GM19351 (cell line): ENCODE data around the gene CCL3.
"Not testable (repeated sequence)": the region's sequence is repeated elsewhere in the genome, so short reads cannot be mapped to it uniquely, and the experiment has no call there.

Source experiments
- ATAC-seq: cut with Tn5 transposase; IDR thresholded peaks from one replicate; pipeline ENCODE4 v1.9.1; 2021; ENCODE audit warnings: mild to moderate bottlenecking, moderate library complexity; ENCODE audit not compliant: unreplicated experiment

The CCL3 gene

GRCh38 chr17:36089888-36090836 lies at the start of gene CCL3:
CCL3 (minus strand) TSS chr17:36090143; CDS start chr17:36090058, 85 bp downstream.
- peak; percentile 71 for ATAC-seq

GRCh38 chr17:36136439-36136838 lies 46.5 kb upstream of the CCL3 start:
- no peak for ATAC-seq

GRCh38 chr17:36136036-36136435 lies 46.1 kb upstream of the CCL3 start:
- ATAC-seq, result no peak

GRCh38 chr17:36135465-36135864 lies 45.5 kb upstream of the CCL3 start:
- ATAC-seq, result no peak

GRCh38 chr17:36133602-36134236 lies 43.8 kb upstream of the CCL3 start:
- ATAC-seq, result no peak

- no peak for ATAC-seq
Observed at GRCh38 chr17:36132421-36132831, 42.5 kb upstream of the CCL3 start.

GRCh38 chr17:36131931-36132330 lies 42.0 kb upstream of the CCL3 start:
- no peak for ATAC-seq

GRCh38 chr17:36131421-36131820 lies 41.5 kb upstream of the CCL3 start:
- no peak for ATAC-seq

- ATAC-seq, result no peak
Observed at GRCh38 chr17:36130346-36130745, 40.4 kb upstream of the CCL3 start.

- ATAC-seq, result no peak
Observed at GRCh38 chr17:36129616-36130015, 39.7 kb upstream of the CCL3 start.

GRCh38 chr17:36128411-36128978 lies 38.6 kb upstream of the CCL3 start:
- ATAC-seq, result no peak

- ATAC-seq, result no peak
Observed at GRCh38 chr17:36127911-36128310, 38.0 kb upstream of the CCL3 start.

- peak; percentile 72 for ATAC-seq
Observed at GRCh38 chr17:36127199-36127893, 37.4 kb upstream of the CCL3 start.

GRCh38 chr17:36124879-36125824 lies 35.2 kb upstream of the CCL3 start:
- no peak for ATAC-seq

GRCh38 chr17:36123431-36123830 lies 33.5 kb upstream of the CCL3 start:
- no peak for ATAC-seq

- ATAC-seq, result not testable (repeated sequence)
Observed at GRCh38 chr17:36121099-36121498, 31.2 kb upstream of the CCL3 start.

- ATAC-seq, result no peak
Observed at GRCh38 chr17:36120221-36120620, 30.3 kb upstream of the CCL3 start.

- no peak for ATAC-seq
Observed at GRCh38 chr17:36118477-36119353, 28.8 kb upstream of the CCL3 start.
